ENCODE results near the gene PHC2. TPM values are rescaled to one million over a fixed set of nuclear protein-coding genes. Genes with fewer than 3 reads are reported as not detected.

PHC2 gene
- total RNA-seq, 1 donor from 2014 or later: 105 TPM

GRCh38 chr1:33354707-33355316 lies 76.1 kb downstream of the PHC2 start:
- H3K27ac ChIP-seq (replicated peaks): no peak overlapping the region
- DNase-seq: no peak
- H3K27me3 ChIP-seq (ENCODE audit: low read depth): no peaks in the 10 kb centered on the region
- intact Hi-C loops (cut with micrococcal nuclease): no loop called here
- TF ChIP-seq, protein P1, sequence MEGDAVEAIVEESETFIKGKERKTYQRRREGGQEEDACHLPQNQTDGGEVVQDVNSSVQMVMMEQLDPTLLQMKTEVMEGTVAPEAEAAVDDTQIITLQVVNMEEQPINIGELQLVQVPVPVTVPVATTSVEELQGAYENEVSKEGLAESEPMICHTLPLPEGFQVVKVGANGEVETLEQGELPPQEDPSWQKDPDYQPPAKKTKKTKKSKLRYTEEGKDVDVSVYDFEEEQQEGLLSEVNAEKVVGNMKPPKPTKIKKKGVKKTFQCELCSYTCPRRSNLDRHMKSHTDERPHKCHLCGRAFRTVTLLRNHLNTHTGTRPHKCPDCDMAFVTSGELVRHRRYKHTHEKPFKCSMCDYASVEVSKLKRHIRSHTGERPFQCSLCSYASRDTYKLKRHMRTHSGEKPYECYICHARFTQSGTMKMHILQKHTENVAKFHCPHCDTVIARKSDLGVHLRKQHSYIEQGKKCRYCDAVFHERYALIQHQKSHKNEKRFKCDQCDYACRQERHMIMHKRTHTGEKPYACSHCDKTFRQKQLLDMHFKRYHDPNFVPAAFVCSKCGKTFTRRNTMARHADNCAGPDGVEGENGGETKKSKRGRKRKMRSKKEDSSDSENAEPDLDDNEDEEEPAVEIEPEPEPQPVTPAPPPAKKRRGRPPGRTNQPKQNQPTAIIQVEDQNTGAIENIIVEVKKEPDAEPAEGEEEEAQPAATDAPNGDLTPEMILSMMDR (IDR thresholded peaks at IDR 0.05; ENCODE audit: borderline replicate concordance): no peak
- H3K4me1 ChIP-seq: peaks cover 39% of the 10 kb centered on the region
- no peaks in the 10 kb centered on the region for H3K9me3 ChIP-seq (replicated peaks)
- H3K36me3 ChIP-seq: peaks cover 5% of the 10 kb centered on the region
- no peak overlapping the region for H3K4me3 ChIP-seq

DNA sequence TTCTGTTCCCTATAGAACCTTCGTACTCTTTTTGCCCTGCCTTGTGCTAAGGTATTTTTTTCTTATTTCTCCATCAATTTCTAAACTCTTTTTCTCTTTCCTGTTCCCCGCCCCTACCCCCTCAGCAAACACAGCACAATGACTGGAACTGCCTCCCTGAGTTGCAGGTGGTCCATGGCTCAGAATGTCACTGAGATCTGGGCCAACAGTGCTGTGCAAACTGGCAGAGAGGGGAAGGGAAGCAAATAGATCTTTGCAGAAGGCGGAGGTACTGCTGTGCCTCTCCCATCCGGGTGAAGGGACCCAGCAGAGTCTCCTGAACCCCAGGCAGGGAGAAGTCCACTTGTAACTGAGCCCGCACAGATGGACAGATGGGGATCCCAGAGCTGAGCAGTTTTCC lies 77.4 kb downstream of the PHC2 start:
- no peak for DNase-seq
- Histone ChIP-seq H3K27ac (replicated peaks) (no peak overlapping the region), H3K27me3 (ENCODE audit: low read depth) (no peaks in the 10 kb centered on the region), H3K9me3 (replicated peaks) (no peaks in the 10 kb centered on the region), H3K36me3 (peaks cover 5% of the 10 kb centered on the region), H3K4me1 (peaks cover 35% of the 10 kb centered on the region), H3K4me3 (no peak overlapping the region)
- TF ChIP-seq, protein P1 (IDR thresholded peaks at IDR 0.05; ENCODE audit: borderline replicate concordance): no peak
- intact Hi-C loops (cut with micrococcal nuclease): no loop called here

GRCh38 chr1:33351281-33351660 lies 79.6 kb downstream of the PHC2 start:
- Histone ChIP-seq H3K36me3 (peaks cover 5% of the 10 kb centered on the region), H3K27ac (replicated peaks) (no peak overlapping the region), H3K9me3 (replicated peaks) (no peaks in the 10 kb centered on the region), H3K4me3 (no peak overlapping the region), H3K27me3 (ENCODE audit: low read depth) (no peaks in the 10 kb centered on the region), H3K4me1 (peaks cover 42% of the 10 kb centered on the region)
- TF ChIP-seq, protein P1 (IDR thresholded peaks at IDR 0.05; ENCODE audit: borderline replicate concordance): no peak
- intact Hi-C loops (cut with micrococcal nuclease): no loop called here
- no peak for DNase-seq

- Histone ChIP-seq H3K4me3 (peak overlapping the region; percentile 68), H3K4me1 (peaks cover 47% of the 10 kb centered on the region), H3K27me3 (ENCODE audit: low read depth) (no peaks in the 10 kb centered on the region), H3K27ac (replicated peaks) (peak overlapping the region; percentile 99), H3K36me3 (peaks cover 5% of the 10 kb centered on the region), H3K9me3 (replicated peaks) (no peaks in the 10 kb centered on the region)
- intact Hi-C loops (cut with micrococcal nuclease): no loop called here
- no peak for DNase-seq
- TF ChIP-seq, protein P1 (IDR thresholded peaks at IDR 0.05; ENCODE audit: borderline replicate concordance): no peak
These were observed 80.1 kb downstream of the PHC2 start for GRCh38 chr1:33350611-33351280.

GRCh38 chr1:33349778-33350610 lies 80.9 kb downstream of the PHC2 start:
- TF ChIP-seq, protein P1 (IDR thresholded peaks at IDR 0.05; ENCODE audit: borderline replicate concordance): no peak
- Histone ChIP-seq H3K27ac (replicated peaks) (peak overlapping the region; percentile 99), H3K27me3 (ENCODE audit: low read depth) (no peaks in the 10 kb centered on the region), H3K4me1 (peaks cover 55% of the 10 kb centered on the region), H3K9me3 (replicated peaks) (no peaks in the 10 kb centered on the region), H3K4me3 (peak overlapping the region; percentile 92), H3K36me3 (peaks cover 5% of the 10 kb centered on the region)
- DNase-seq: peak; percentile 91
- intact Hi-C loops (cut with micrococcal nuclease): no loop called here

Measured in left ventricle myocardium inferior (tissue), 1 donor.